Stimulated activated CD4-positive, alpha-beta T cell treated with anti-CD3 and anti-CD28 coated beads, Interleukin-2, amount 100 ng/mL, for 24 hours (primary cell): ENCODE data around the gene UPK2.
"Not testable (repeated sequence)": the region's sequence is repeated elsewhere in the genome, so short reads cannot be mapped to it uniquely, and the experiment has no call there.

Source experiments
- DNase-seq, 2 donors: peaks; one replicate each; pipeline ENCODE4 v3.0.0-alpha.2; 2020

The UPK2 gene

DNA sequence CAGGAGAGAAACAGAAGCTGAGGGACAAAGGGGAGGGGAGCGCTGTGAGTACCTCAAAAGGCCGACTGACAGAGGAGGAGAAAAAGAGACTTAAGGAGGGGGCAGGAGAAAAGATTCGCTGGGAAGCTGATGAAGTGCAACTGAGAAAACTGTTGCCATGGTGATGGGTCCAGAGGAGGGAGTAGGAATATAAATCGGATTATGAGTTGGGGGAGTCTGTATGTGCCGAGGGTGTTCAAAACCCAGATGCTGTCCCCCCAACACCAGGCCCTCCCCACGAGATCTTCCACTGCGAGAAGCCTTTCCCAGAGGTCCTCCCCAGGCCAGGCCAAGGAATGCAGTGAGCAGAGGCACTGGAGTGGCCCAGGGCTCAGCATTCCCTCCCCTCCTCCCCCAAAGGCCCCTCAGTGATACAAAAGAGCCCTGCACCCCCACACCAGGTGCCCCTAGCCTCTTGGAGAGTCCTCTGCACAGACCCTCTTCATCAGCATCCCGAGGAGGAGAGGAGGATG is 16.6 kb upstream of the UPK2 start:
- no peak for DNase-seq

DNA sequence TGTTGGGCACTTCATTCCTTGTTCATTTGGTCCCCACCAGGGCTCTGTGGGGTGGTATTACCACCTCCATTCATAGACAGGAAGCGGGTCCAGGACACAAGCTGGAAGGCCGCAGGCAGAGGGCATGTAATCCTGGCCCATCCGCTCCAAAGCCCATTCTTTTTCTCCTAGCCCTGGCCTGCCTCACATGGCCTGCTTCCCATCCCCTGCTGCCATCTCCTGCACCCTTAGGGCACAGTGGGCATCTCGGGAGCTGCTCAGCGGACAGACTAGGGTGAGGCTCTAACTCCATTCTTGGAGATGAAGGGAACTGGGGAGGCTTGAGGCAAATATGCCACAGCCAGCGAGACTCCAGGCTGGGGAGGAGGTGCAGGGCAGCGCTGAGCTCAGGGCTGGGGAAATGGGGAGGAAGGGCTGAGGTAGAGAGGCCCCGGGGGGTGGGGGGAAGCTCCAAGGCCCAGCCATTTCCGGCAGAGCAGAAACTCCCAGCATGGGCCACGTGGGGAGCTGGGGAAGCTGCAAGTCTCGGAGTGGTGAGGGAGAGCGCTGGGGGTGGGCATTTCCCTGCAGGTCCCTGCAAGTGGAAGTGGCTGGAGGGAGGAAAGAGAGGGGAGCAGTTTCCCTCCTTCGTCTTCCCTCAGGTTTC is 16.0 kb upstream of the UPK2 start:
- peak; percentile 72 to 75 for DNase-seq

- no peak for DNase-seq
Observed at GRCh38 chr11:118947091-118947490, 9.0 kb upstream of the UPK2 start.

GRCh38 chr11:118948000-118948399 is 8.1 kb upstream of the UPK2 start:
- DNase-seq: no peak

GRCh38 chr11:118953265-118953664 is 2.8 kb upstream of the UPK2 start:
- DNase-seq: no peak

- DNase-seq: not testable (repeated sequence)
Observed at GRCh38 chr11:118953976-118954375, 2.1 kb upstream of the UPK2 start.

GRCh38 chr11:118956847-118957469 is 860 bp downstream of the UPK2 start:
- no peak for DNase-seq

DNA sequence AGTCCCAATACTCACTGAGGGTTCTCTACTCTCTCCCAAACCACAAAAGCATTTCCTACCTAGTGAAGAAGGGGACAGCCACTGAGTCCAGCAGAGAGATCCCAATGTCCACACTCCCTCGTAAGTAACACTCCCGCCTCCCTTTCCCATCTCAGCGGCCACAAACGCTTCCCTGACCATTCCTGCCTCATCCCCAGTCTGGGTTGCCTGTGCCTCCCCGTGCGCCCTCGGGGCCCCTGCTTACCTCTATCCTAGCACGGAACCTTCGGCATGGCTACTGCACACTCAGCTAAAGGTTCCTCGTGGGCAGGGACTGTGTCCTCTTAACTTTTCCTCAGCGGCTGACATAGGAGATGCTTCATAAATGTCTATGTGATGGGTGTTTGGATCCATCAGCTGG is 1.5 kb downstream of the UPK2 start:
- DNase-seq: no peak

GRCh38 chr11:118957968-118958367 is 1.9 kb downstream of the UPK2 start:
- no peak for DNase-seq

- no peak for DNase-seq
Observed at GRCh38 chr11:118958577-118958976, 2.5 kb downstream of the UPK2 start.

DNA sequence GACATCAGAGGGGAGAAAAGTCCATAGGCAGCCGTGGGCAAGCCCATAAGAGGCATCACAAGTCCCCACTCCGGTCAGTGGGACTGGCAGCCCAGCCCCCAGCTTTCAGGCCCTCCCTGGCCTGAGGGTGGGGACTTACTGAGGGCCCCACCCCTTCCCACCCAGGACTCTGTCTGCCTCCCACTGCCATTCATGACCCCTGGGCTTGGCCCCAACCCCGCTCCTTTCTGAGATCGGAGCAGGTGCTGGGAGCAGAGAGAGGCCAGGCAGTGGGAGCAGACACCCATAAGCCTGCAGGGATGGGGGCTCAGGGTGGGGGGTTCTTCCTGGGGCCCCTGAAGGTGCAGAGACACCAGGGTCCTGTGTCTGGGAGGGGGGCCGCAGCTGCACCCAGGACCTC is 5.1 kb downstream of the UPK2 start:
- no peak for DNase-seq

GRCh38 chr11:118961591-118961990 is 5.5 kb downstream of the UPK2 start:
- no peak for DNase-seq

- not testable (repeated sequence) for DNase-seq
Observed at GRCh38 chr11:118969508-118969907, 13.4 kb downstream of the UPK2 start.

DNA sequence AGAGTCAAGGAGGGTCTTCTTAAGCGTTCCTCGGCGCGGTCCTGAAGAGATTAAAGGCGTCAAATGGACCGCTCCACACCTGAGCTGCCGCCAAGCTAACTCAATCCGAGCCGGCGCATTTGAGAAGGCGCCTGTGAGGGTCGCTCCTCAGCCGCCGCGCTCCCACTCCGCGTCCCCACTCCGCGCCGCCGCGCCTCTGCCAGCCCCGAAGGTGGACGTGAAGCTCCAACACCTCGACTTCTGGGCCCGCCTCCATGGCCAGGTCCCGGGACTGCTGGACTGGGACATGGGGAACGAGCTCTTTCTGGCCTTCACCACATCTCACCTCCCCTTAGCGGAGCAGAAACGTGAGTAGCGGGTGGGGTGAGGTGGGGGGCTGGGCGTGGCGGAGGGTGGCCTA is 15.5 kb downstream of the UPK2 start, which contains the start of gene FOXR1:
TSS of gene FOXR1 (plus strand) at position 116 of the 400 bp plus-strand sequence. CDS start at position 287, 171 bp downstream.
- DNase-seq: no peak

DNA sequence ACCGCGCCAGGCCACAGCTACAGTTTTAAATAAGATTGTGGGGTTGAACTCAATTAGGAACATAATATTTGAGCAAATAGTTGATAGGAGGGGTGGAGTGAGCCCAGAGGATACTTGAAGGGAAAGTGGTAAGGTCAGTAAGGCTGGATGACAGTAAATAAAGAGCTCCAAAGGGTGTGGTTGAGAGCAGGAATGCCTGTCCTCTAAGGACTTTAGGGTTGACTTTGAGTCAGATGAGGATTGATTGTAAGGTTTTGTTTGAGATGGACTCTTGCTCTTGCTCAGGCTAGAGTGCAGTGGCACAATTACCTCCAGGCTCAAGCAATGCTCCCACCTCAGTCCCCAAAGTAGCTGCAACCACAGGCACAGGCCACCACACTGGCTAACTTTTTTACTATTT is 17.9 kb downstream of the UPK2 start:
- no peak for DNase-seq

DNA sequence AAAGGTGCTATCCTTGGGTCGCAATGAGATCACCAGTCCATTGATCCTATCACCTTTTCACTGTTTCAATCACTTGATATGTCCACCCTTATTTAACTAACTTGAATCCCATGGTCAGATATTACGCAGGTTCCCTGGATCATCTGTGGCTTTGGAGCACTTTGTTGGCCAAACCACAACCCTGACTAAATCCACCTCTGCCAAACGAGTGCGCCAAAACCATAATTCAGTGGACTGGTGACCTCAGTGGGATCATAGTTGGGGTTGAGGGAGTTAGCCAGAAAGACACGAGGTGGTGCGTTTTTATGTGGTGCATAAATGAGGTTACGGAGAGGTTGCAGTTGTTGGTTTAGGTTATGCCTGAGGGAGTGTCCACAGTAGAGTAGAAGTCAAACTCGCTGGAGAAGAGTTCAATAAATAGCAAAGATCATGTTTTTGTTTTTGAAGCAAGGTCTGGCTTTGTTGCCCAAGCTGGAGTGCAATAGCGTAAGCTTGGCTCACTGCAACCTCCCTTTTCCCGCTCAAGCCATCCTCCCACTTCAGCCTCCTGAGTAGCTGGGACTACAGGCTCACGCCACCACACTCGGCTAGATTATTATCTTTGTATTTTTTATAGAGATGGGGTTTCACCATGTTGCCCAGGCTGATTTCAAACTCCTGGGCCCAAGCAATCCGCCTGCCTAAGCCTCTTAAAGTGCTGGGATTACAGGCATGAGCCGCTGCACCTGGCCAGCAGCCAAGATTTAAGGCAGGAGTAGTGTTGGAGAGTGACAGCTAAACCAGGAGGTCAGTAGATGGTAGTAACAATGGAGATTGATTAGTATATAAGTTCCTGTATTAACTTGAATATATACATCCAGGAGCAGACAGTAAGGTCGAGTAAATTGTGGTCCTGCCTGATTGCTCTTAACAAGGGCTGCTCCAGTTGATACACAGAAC is 19.9 kb downstream of the UPK2 start:
- DNase-seq: no peak

DNA sequence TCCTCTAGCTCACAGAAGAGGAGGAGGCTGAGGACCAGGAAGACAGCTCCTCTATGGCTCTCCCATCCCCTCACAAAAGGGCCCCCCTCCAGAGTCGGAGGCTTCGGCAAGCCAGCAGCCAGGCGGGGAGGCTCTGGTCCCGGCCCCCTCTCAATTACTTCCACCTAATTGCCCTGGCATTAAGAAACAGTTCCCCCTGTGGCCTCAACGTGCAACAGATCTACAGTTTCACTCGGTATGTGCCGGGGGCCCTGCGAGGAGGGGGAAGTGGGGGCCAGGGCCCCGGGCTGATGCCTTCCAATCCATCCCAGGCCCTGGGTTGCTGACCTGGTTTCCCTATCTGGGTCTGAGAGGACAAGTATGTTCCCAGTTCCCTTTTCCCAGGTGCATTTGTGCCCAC is 23.3 kb downstream of the UPK2 start:
- DNase-seq: no peak

- DNase-seq: no peak
Observed at GRCh38 chr11:118980191-118980881, 24.2 kb downstream of the UPK2 start.

GRCh38 chr11:118984337-118984736 is 28.2 kb downstream of the UPK2 start:
- DNase-seq: not testable (repeated sequence)

GRCh38 chr11:118984825-118985224 is 28.7 kb downstream of the UPK2 start:
- DNase-seq: no peak

- no peak for DNase-seq
Observed at GRCh38 chr11:118988280-118988679, 32.2 kb downstream of the UPK2 start.

DNA sequence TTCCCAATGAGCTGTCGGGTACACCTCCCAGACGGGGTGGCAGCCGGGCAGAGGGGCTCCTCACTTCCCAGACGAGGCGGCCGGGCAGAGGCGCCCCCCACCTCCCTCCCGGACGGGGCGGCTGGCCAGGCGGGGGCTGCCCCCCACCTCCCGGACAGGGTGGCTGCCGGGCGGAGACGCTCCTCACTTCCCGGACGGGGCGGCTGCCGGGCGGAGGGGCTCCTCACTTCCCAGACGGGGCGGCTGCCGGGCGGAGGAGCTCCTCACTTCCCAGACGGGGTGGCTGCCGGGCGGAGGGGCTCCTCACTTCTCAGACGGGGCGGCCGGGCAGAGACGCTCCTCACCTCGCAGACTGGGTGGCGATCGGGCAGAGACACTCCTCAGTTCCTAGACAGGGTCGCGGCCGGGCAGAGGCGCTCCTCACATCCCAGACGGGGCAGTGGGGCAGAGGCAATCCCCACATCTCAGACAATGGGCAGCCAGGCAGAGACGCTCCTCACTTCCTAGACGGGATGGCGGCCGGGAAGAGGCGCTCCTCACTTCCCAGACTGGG is 35.5 kb downstream of the UPK2 start:
- DNase-seq: not testable (repeated sequence)
